Fibroblast of peridontal ligament (primary cell): Measurements from ENCODE around the gene IFI30.
"Not testable (repeated sequence)": the region's sequence is repeated elsewhere in the genome, so short reads cannot be mapped to it uniquely, and the experiment has no call there.

Experiments used
- DNase-seq: peaks from one replicate; pipeline ENCODE4 v3.0.0-alpha.2; 2010; ENCODE audit errors: extremely low read depth

The IFI30 gene

GRCh38 chr19:18203408-18203862 is 29.8 kb downstream of the IFI30 start:
- DNase-seq: no peak

GRCh38 chr19:18203863-18204393 is 30.3 kb downstream of the IFI30 start, which contains the start of gene RAB3A:
TSS of gene RAB3A (minus strand) at chr19:18204042. CDS start at chr19:18202740, 1,302 bp downstream.
- peak; percentile 100 for DNase-seq

- no peak for DNase-seq
Measured at GRCh38 chr19:18204394-18205199, 31.0 kb downstream of the IFI30 start.

GRCh38 chr19:18205200-18205892 is 31.7 kb downstream of the IFI30 start:
- peak; percentile 76 for DNase-seq

GRCh38 chr19:18206018-18206417 is 32.4 kb downstream of the IFI30 start:
- no peak for DNase-seq

- DNase-seq: peak; percentile 87
Measured at GRCh38 chr19:18208098-18208951, 34.7 kb downstream of the IFI30 start.

- not testable (repeated sequence) for DNase-seq
Measured at GRCh38 chr19:18209912-18210311, 36.3 kb downstream of the IFI30 start.

DNA sequence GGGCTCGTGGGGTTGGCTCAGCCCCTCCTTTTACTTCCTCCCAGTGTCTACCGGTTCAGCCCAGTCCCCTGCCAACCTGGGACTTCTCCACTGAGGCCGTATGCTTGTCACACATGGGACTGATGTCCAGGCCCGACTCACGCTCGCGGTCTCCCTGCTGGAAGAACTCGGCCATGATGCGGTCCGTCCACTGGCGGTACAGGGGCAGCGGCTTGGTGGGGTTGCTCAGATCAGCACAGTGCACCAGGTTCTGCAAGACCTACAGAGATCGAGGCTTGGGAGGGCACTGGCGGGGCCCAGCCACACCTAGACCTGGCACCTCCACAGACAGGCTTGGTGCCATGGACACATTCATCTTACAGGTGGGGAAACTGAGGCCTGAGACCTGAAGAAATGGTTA is 38.1 kb downstream of the IFI30 start:
- no peak for DNase-seq

DNA sequence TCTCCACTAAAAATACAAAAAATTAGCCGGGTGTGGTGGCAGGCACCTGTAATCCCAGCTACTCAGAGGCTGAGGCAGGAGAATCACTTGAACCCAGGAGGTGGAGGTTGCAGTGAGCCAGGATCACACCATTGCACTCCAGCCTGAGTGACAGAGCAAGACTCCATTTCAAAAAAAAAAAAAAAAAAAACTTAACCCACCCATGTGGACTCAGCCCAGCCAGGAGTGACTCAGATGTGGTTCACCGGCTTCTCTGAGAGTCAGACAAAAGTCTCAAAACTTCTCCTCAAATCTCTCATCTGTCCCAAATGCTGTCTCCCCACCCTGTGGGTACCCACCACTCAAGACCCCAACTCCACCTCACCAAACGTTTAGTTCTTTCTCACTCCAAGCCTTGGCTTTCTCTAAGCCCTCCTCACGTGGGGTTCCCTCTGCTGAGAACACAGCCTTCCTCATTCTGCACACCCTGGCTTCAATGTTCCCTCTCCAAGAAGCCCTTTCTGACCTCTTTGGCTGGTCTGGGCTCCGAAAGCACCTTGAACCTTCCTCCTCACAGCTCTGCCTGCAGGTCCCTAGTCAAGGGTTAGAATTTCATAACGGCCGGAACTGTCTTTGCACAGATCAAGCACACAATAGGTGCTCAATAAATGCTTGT is 41.3 kb downstream of the IFI30 start:
- DNase-seq: peak; percentile 52

GRCh38 chr19:18216789-18217188 is 43.2 kb downstream of the IFI30 start:
- DNase-seq: no peak

GRCh38 chr19:18218159-18218558 is 44.5 kb downstream of the IFI30 start:
- DNase-seq: no peak

GRCh38 chr19:18218600-18218999 is 45.0 kb downstream of the IFI30 start:
- DNase-seq: no peak

- no peak for DNase-seq
Measured at GRCh38 chr19:18219911-18220631, 46.5 kb downstream of the IFI30 start.

DNA sequence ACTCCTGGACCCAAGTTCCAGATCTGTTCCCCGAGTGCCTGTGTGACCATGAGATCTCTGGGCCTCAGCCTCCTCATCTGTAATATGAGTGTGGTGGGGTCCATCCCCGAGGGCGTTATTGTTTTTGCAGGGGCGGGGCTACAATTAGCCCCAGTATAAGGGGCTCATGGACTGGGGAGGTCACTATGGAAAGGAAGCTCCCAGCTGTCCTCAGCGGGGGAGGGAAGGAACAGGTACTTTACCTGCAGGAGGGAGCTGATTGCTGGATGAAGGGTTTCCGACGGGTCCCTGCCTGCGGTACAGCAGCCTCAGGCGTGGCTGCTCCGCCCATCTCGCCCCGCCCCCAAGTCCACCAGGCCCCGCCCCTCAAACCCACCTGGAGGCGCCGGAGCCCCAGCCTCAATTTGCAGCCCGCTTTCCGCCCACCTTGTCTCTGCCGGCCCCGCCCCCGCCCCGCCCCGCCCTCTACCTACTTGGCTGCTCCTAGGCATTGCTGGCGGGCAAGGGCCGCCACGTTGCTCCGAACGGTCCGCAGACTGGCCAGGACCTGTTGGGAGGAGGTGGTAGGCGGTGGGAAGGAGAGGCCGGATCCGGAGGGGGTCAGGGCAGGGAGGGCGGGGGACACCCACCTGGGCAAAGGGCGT is 47.1 kb downstream of the IFI30 start:
- no peak for DNase-seq

GRCh38 chr19:18221815-18222725 is 48.5 kb downstream of the IFI30 start:
- DNase-seq: no peak

GRCh38 chr19:18223860-18224524 is 50.4 kb downstream of the IFI30 start:
- DNase-seq: no peak

GRCh38 chr19:18224525-18225354 is 51.1 kb downstream of the IFI30 start:
- peak; percentile 99 for DNase-seq

DNA sequence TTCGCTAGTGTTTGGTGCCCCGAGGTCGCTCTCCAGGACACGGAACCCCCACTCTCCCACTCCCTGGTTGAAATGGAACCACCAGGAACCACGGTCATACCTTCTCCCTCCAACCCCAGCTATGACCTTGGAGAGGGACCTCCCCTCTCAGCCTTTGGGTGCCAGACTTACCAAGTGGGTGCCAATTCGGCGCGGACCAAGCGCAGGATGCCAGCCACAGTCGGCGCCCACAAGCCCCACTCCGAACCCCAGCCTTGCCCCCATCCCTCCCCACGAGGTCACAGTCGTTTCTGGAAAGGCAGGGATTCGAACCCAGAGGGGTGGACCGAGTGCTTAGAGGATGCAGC is 51.7 kb downstream of the IFI30 start:
- no peak for DNase-seq
